Activated naive CD8-positive, alpha-beta T cell treated with anti-CD3 and anti-CD28 coated beads, Interleukin-2, amount 50 U/mL, for 24 hours (primary cell): ENCODE measurements around the gene TSACC.

Experiments used
- ATAC-seq: fragments of 150-1000 bp; cut with Tn5 transposase; one replicate; pipeline ENCODE4 v1.10.0; 2021
- DNase-seq: peaks from one replicate; pipeline ENCODE4 v3.0.0; 2021
- H3K27ac Mint-ChIP-seq: one replicate; pipeline ENCODE4 v1.8.0; 2021; ENCODE audit warnings: mild to moderate bottlenecking, mixed read lengths
- H3K27me3 Mint-ChIP-seq: one replicate; pipeline ENCODE4 v1.8.0; 2021; ENCODE audit warnings: mixed read lengths
- H3K36me3 Mint-ChIP-seq: one replicate; pipeline ENCODE4 v1.8.0; 2021; ENCODE audit warnings: low read depth, mixed read lengths
- H3K4me1 Mint-ChIP-seq: one replicate; pipeline ENCODE4 v1.8.0; 2021; ENCODE audit warnings: mixed read lengths
- H3K4me3 Mint-ChIP-seq: one replicate; pipeline ENCODE4 v1.8.0; 2021; ENCODE audit warnings: mild to moderate bottlenecking, moderate library complexity, mixed read lengths
- H3K9me3 Mint-ChIP-seq: one replicate; pipeline ENCODE4 v1.8.0; 2021; ENCODE audit warnings: mixed read lengths

TSACC gene

GRCh38 chr1:156376958-156377919 is 38.9 kb downstream of the TSACC start:
- Mint-ChIP-seq H3K4me3 (no peak overlapping the region), H3K36me3 (no peaks in the 10 kb centered on the region), H3K27ac (no peak overlapping the region), H3K27me3 (peaks cover 20% of the 10 kb centered on the region), H3K9me3 (no peaks in the 10 kb centered on the region), H3K4me1 (no peaks in the 10 kb centered on the region)
- ATAC-seq (no peak), DNase-seq (no peak)

- Mint-ChIP-seq H3K27ac (no peak overlapping the region), H3K4me3 (no peak overlapping the region), H3K27me3 (peaks cover 15% of the 10 kb centered on the region), H3K36me3 (no peaks in the 10 kb centered on the region), H3K9me3 (no peaks in the 10 kb centered on the region), H3K4me1 (no peaks in the 10 kb centered on the region)
- ATAC-seq (no peak), DNase-seq (no peak)
Measured at GRCh38 chr1:156378557-156378956, 40.2 kb downstream of the TSACC start.

GRCh38 chr1:156379420-156380165 is 41.3 kb downstream of the TSACC start:
- ATAC-seq (no peak), DNase-seq (no peak)
- Mint-ChIP-seq H3K27me3 (peaks cover 11% of the 10 kb centered on the region), H3K4me1 (no peaks in the 10 kb centered on the region), H3K4me3 (no peak overlapping the region), H3K27ac (no peak overlapping the region), H3K9me3 (no peaks in the 10 kb centered on the region), H3K36me3 (no peaks in the 10 kb centered on the region)

DNA sequence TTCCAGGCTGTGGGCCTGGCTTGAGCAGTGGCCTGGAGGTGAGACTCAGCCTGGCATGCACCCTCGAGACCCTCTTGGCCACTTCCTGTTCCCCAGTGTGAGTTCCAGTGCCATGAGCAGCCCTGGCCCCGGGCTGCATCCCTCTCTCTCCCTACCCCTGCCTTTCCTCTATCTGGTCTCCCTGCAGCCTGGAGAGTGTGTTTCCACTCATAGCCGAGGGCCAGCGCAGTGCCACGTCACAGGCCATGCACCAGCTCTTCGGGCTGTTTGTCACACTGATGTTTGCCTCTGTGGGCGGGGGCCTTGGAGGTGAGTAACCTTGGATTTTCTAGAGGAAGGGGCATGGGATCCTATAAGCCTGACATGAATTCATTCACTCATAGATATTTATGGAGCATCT is 44.2 kb downstream of the TSACC start:
- H3K9me3 Mint-ChIP-seq = no peaks in the 10 kb centered on the region
- no peaks in the 10 kb centered on the region for H3K36me3 Mint-ChIP-seq
- peaks cover 15% of the 10 kb centered on the region for H3K27me3 Mint-ChIP-seq
- DNase-seq (no peak), ATAC-seq (no peak)
- no peak overlapping the region for H3K4me3 Mint-ChIP-seq
- H3K27ac Mint-ChIP-seq = no peak overlapping the region
- peaks cover 2% of the 10 kb centered on the region for H3K4me1 Mint-ChIP-seq

DNA sequence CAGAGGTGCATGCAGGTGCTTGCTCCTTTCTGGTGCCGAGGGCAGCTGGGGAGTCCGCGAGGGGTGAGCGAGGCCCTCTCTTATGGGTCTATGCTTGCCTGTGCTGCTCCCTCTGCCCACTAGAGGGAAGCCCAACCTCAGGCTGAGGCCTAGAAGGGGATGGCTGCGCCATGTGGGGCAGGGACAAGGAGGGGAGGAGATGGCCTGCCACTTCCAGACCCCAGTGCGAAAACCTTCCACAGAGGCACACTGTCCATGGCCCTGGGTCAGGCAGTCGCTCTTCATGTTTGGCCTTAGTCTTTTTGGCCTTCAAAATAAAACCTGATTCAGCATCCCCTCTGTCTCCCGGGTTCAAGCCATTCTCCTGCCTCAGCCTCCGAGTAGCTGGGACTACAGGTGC is 44.7 kb downstream of the TSACC start:
- H3K4me3 Mint-ChIP-seq = no peak overlapping the region

GRCh38 chr1:156384007-156384406 is 45.7 kb downstream of the TSACC start:
- no peaks in the 10 kb centered on the region for H3K36me3 Mint-ChIP-seq
- peaks cover 2% of the 10 kb centered on the region for H3K4me1 Mint-ChIP-seq
- DNase-seq (no peak), ATAC-seq (no peak)
- no peak overlapping the region for H3K27ac Mint-ChIP-seq
- no peak overlapping the region for H3K4me3 Mint-ChIP-seq
- H3K9me3 Mint-ChIP-seq = no peaks in the 10 kb centered on the region
- peaks cover 25% of the 10 kb centered on the region for H3K27me3 Mint-ChIP-seq

More for the DNA sequence above, 44.7 kb downstream of the TSACC start:
- peak; percentile 89 for ATAC-seq
- no peaks in the 10 kb centered on the region for H3K9me3 Mint-ChIP-seq
- no peak overlapping the region for H3K27ac Mint-ChIP-seq
- no peaks in the 10 kb centered on the region for H3K36me3 Mint-ChIP-seq
- peaks cover 18% of the 10 kb centered on the region for H3K27me3 Mint-ChIP-seq
- peaks cover 2% of the 10 kb centered on the region for H3K4me1 Mint-ChIP-seq
- DNase-seq = peak; percentile 72

- Mint-ChIP-seq H3K4me1 (peaks cover 2% of the 10 kb centered on the region), H3K4me3 (no peak overlapping the region), H3K27ac (no peak overlapping the region), H3K36me3 (no peaks in the 10 kb centered on the region), H3K27me3 (peaks cover 31% of the 10 kb centered on the region), H3K9me3 (no peaks in the 10 kb centered on the region)
- ATAC-seq (no peak), DNase-seq (no peak)
Measured at GRCh38 chr1:156384658-156385057, 46.3 kb downstream of the TSACC start.

DNA sequence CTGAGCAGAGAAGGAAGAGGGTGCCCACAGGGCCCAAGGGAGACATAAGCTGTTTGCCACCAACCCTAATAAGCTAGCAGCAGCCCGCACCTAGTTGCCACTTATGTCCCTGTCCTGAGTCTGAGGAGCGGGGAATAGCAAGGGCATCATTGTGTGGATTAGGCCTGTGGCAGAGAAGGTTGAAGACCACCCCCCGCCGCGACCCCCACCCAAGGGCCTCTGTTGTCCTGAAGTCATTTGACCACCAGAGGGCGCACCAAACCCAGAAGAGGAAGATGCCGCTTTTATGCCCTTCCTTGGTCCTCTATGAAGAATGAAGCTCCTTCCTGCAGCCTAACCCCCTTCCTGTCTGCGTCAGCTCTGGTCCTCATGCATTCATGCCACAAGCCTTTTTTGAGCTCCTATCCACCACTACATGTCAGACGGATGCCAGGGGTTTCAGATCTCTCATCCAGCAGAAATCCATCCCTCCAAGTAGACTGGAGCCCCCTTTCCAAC is 47.3 kb downstream of the TSACC start:
- ATAC-seq = peak; percentile 60
- H3K9me3 Mint-ChIP-seq = no peaks in the 10 kb centered on the region
- H3K4me1 Mint-ChIP-seq = peaks cover 2% of the 10 kb centered on the region
- peaks cover 39% of the 10 kb centered on the region for H3K27me3 Mint-ChIP-seq
- DNase-seq = peak; percentile 77
- no peak overlapping the region for H3K27ac Mint-ChIP-seq
- no peak overlapping the region for H3K4me3 Mint-ChIP-seq
- no peaks in the 10 kb centered on the region for H3K36me3 Mint-ChIP-seq

GRCh38 chr1:156386134-156386901 is 48.0 kb downstream of the TSACC start:
- no peak for ATAC-seq
- Mint-ChIP-seq H3K4me3 (no peak overlapping the region), H3K27me3 (peaks cover 39% of the 10 kb centered on the region), H3K27ac (no peak overlapping the region), H3K36me3 (no peaks in the 10 kb centered on the region), H3K4me1 (peaks cover 2% of the 10 kb centered on the region), H3K9me3 (no peaks in the 10 kb centered on the region)
- DNase-seq = no peak

GRCh38 chr1:156386949-156387869 is 48.9 kb downstream of the TSACC start:
- Mint-ChIP-seq H3K36me3 (no peaks in the 10 kb centered on the region), H3K27ac (no peak overlapping the region), H3K4me1 (peaks cover 2% of the 10 kb centered on the region), H3K4me3 (no peak overlapping the region), H3K9me3 (no peaks in the 10 kb centered on the region), H3K27me3 (peaks cover 39% of the 10 kb centered on the region)
- ATAC-seq (no peak), DNase-seq (no peak)

DNA sequence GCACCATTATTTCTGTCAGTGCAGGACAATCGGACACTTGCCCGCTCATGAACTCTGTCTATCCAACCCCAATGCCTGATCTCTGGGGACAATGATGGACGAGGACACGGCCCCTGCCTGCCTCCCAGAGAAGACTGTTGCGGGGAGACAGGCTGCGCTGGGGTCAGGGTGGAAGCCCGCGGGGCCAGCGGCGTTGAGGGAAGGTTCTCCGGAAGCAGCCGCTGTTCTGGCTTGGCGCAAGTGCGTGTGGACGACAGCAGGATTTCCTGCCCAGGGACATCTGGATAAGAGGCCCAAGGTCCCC is 49.5 kb downstream of the TSACC start:
- Mint-ChIP-seq H3K27ac (no peak overlapping the region), H3K36me3 (no peaks in the 10 kb centered on the region), H3K4me1 (peaks cover 2% of the 10 kb centered on the region), H3K4me3 (no peak overlapping the region), H3K27me3 (peaks cover 39% of the 10 kb centered on the region), H3K9me3 (no peaks in the 10 kb centered on the region)
- ATAC-seq = no peak
- DNase-seq = no peak

DNA sequence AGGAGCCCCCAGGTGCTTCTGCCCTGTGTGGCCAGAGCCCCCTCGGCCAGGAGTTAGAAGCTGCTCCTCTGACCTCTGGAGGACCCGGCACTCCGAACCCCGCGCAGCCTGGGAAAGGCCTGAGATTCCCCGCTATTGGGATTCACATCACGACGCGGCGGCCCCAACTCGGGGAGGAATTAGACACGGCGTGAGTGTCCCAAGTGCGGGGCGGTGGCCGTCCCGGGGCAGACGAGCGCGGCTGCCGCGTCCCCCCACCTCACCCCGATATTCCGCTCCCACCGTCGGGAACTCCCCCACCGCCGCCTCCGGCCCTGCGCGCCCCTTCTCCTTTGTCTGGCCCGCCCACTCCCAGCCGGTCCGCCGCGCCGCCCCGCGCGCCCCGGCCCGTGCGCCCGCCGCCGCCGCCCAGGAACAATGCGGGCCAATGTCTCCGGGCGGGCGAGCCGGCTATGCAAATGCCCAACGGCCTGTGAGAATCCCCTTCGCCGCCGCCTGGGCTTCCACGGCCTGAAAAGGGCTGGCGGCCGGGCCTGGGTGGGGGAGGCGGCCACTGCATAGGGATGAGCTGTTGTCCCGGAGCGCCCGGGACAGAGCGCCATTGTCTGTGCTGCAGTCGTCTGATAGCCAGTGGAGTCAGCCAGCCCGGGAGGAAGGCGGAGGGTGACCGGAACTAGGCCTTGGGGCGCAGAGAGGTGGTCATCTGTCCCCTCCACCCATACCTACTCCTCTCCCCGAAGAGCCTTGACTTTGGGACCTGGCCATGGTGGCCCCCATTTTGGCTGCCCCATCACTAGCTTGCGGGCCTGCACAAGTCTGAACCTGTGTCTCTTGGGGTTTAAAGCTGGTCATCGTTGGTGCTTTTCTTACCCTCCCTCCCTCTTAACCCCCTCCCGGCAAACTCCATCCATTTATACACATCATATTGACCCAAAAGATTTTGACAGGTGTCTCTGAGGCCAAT is 50.1 kb downstream of the TSACC start:
- H3K4me1 Mint-ChIP-seq = peaks cover 2% of the 10 kb centered on the region
- no peaks in the 10 kb centered on the region for H3K36me3 Mint-ChIP-seq
- no peaks in the 10 kb centered on the region for H3K9me3 Mint-ChIP-seq
- ATAC-seq (no peak), DNase-seq (no peak)
- no peak overlapping the region for H3K4me3 Mint-ChIP-seq
- H3K27me3 Mint-ChIP-seq = peaks cover 39% of the 10 kb centered on the region
- H3K27ac Mint-ChIP-seq = no peak overlapping the region

DNA sequence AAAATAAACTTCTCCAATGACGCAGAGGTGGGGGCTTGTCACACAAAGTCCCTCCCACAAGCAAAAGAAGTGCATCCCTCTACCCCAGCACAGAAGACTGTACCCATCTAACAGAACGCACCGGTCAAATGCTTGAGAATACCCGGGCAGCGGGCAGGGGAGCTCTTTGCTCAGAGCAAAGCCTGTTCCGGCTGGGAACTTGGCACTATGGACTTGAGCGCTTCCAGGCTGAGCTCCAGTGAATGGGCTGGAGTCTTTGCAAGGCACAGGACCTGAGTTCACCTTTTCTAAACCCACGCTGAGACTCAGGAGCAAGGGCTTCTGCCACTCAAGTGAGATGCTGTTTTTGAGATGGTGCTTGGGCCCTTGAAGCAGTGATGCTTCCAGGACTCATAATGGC is 51.0 kb downstream of the TSACC start:
- Mint-ChIP-seq H3K27me3 (peaks cover 39% of the 10 kb centered on the region), H3K36me3 (no peaks in the 10 kb centered on the region), H3K9me3 (no peaks in the 10 kb centered on the region), H3K27ac (no peak overlapping the region), H3K4me3 (no peak overlapping the region), H3K4me1 (peaks cover 2% of the 10 kb centered on the region)
- ATAC-seq = no peak
- DNase-seq = no peak
